ENCODE measurements around the gene BAG3.
"Not testable (repeated sequence)": the region's sequence is repeated elsewhere in the genome, so short reads cannot be mapped to it uniquely, and the experiment has no call there.

The BAG3 gene

GRCh38 chr10:119640875-119641526, 10.2 kb upstream of the BAG3 start:
- DNase-seq, result no peak

GRCh38 chr10:119642556-119643111, 8.5 kb upstream of the BAG3 start:
- no peak for DNase-seq

DNA sequence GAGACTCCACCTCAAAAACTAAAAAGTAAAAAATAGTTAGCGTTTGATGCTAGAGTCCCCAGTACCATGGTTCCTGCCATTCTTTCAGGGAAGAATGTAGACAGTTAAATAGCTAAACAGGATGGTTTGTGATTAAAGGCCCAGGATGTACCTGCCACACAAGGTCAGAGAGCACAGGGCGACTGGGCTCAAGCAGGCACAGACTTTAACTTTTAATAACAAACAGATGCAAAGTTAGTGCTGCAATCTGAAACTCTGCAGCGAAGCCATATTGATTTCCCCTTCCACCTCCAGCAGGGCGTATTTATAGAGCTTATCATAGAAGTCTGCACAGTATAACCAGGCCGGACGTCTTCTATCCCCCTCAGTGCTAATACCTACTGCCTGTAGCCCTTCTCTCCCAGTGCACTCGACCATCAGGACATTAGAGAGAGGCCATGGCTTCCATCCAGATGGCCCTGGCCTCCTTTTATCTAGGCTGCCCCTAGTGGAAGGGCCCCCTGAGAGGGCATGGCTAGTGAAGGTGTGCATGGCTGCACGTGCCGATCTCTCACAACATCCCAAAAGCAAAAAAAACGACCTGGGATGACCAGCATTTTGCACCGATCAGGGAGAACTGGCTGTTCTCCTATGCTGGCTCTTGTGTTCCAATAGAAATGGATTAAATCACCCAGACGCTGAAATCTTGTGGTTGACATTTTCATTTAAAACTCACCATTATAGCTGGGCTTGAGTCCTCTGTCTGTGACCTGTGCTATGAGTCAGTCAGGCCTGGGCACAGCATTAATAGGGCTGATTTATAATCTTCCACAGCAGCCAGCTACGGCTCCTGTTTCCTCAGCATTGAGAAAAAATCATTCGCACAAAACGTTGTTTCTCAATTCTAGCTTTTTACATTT, 7.6 kb upstream of the BAG3 start:
- no peak for DNase-seq

GRCh38 chr10:119644205-119644814, 6.9 kb upstream of the BAG3 start:
- DNase-seq, result no peak

GRCh38 chr10:119644994-119645393, 6.2 kb upstream of the BAG3 start:
- no peak for DNase-seq

DNA sequence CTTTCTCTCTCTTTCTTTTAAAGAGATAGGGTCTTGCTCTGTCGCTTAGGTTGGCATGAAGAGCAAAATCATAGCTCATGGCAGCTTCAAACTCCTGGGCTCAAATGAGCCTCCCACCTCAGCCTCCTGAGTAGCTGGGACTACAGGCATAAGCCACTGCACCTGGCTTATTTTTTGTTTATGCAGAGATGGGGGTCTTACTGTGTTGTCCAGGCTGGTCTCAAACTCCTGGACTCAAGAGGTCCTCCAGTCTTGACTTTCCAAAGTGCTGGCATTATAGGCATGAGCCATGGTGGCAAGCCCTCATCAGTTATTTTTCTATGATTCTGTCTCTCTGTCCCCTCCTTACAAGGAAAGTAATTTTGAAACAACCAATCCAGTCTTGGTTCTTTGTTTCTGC, 1.1 kb upstream of the BAG3 start:
- no peak for DNase-seq

DNA sequence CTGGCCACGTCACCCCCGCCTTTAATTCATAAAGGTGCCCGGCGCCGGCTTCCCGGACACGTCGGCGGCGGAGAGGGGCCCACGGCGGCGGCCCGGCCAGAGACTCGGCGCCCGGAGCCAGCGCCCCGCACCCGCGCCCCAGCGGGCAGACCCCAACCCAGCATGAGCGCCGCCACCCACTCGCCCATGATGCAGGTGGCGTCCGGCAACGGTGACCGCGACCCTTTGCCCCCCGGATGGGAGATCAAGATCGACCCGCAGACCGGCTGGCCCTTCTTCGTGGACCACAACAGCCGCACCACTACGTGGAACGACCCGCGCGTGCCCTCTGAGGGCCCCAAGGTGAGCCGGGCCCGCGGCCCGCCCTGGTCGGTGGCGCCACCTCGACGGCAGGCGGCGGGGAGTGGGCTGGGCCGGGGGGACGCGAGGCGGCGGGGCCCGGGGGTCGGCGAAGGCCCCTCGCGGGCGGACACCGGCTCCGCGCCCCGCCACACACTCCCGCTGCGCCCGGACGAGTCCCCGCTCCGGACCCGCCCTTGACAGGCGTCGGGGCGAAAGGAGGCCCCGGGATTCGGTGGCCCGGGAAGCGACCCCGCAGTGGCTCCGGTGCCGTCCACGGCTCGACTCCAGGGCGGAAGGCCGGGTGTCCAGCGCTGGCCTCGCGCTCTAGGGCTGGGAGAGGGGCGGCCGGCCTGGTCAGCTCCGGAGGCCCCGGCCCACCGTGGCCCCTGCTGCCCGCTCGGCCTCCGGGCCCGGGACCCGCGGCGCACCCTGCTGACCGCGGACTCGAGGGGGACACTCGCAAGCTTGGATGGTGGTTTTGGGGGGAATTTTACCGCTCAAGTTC, 557 bp downstream of the BAG3 start:
- DNase-seq, result peak; percentile 72

GRCh38 chr10:119652361-119652730, 1.2 kb downstream of the BAG3 start:
- DNase-seq, result no peak

GRCh38 chr10:119653209-119653608, 2.0 kb downstream of the BAG3 start:
- DNase-seq, result no peak

- DNase-seq, result no peak
Measured at GRCh38 chr10:119653916-119654315, 2.7 kb downstream of the BAG3 start.

DNA sequence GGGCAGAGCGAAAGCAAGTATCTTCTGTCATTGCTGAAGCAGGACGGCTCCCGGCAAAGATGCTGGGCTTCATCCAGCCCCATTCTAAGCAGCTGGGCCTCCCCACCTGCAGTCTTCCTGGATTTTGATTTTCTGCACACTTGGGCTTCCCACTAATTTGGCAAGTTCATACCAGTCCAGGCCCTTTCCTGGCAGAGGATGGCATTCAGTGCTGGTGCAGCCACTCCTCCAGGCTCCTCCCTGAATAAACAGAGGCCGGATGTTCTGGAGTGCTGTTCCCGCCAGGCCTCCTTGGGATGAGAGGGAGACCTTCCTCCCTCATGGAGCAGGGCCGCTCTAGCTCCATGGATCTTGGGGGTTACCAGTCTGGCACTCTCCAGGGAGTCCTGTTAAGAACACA, 3.4 kb downstream of the BAG3 start:
- DNase-seq, result no peak

- peak; percentile 84 for DNase-seq
Measured at GRCh38 chr10:119655566-119656001, 4.4 kb downstream of the BAG3 start.

DNA sequence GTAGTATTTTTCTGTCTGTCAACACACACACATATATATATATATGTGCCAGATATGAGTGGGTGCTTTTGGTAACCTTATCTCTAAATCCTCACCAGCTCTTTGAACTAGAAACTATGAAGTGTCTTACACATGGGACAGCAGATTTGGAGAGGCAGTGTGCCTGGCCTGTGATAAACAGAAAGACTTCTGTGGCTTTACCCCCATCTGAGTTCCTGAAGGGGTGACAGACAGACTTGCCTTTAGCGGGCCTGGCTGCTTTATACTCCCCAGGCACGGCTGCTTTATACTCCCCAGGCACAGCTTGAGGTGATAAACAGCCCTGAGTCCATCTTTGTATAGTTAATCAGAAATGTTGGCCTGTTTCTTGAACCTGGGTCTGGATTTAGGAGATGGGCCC, 5.6 kb downstream of the BAG3 start:
- no peak for DNase-seq

GRCh38 chr10:119657725-119658124, 6.5 kb downstream of the BAG3 start:
- no peak for DNase-seq

- no peak for DNase-seq
Measured at GRCh38 chr10:119658274-119658673, 7.1 kb downstream of the BAG3 start.

DNA sequence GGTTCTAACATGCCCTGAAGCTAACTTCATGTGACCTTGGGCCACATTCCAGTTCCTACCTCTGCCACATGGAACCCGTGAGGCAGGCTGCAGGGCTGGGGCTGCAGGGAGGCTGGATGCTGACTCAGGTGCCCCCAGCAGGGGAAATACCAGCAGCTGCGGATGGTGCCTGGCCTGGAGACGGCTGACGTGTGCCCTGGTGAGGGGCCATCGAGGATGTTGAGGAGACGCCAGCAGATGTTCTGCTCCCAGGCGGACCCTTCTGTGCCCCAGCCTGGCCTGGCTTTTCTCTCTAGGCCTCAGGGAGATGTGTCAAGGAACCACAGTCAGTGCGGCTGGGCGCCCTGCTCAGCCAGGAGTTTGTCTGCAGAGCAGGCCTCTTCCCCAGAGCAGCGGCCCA, 8.8 kb downstream of the BAG3 start:
- no peak for DNase-seq

DNA sequence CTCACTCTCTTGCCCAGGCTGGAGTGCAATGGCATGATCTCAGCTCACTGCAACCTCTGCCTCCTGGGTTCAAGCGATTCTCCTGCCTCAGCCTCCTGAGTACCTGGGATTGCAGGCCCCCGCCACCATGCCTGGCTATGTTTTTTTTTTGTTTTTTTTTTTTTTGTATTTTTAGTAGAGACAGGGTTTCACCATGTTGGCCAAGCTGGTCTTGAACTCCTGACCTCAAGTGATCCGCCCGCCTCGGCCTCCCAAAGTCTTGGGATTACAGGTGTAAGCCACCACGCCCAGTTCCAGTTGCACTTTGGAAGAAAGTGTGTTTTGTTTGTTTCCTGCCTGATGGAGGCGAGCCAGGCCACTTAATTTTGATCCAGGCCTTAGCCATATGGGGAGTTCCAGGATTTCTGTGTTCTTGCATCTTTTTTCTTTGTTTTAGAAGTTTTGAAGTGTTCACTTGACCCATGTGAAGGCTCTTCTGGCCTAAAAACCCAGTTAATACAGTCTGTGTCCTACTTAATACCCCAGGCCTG, 11.0 kb downstream of the BAG3 start:
- DNase-seq, result not testable (repeated sequence)

DNA sequence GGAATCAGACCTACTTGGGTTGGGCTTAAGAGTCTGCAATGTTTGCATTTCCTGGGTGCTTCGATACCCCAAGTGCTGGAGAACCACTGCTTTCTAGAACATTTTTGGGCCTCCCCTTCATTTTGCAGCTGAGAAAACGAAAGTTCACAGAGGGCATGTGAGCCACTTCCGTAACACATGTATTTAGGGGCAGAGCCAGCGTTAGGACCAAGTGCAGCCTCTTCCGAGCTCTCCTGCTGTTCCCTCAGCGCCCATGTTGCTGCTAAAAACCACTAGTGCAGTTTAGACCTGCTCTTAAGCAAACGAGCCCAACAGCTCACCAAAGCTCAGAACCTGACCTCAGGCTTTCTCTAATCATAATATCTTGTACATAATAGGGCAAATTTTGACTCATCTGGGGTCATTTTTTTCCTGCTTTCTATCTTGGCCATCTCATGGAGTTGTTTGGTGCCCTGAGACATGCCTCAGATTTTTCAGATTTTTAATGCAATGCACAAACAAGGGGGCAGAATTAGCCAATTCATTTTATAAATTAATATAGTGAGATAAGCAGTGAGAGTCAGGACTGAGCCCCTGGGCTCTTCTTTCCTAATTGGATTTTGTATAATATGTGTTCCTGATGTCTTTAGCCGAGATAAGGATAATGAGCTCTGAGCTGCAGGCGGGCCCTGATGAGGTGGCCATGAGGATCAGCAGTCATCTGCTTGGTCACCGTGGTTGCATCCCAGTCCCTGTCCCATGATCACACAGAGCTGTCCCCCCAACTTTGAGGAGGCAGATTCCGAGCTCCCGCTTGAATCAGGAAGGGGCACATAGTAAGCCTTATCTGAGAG, 12.9 kb downstream of the BAG3 start:
- peak; percentile 72 for DNase-seq

DNA sequence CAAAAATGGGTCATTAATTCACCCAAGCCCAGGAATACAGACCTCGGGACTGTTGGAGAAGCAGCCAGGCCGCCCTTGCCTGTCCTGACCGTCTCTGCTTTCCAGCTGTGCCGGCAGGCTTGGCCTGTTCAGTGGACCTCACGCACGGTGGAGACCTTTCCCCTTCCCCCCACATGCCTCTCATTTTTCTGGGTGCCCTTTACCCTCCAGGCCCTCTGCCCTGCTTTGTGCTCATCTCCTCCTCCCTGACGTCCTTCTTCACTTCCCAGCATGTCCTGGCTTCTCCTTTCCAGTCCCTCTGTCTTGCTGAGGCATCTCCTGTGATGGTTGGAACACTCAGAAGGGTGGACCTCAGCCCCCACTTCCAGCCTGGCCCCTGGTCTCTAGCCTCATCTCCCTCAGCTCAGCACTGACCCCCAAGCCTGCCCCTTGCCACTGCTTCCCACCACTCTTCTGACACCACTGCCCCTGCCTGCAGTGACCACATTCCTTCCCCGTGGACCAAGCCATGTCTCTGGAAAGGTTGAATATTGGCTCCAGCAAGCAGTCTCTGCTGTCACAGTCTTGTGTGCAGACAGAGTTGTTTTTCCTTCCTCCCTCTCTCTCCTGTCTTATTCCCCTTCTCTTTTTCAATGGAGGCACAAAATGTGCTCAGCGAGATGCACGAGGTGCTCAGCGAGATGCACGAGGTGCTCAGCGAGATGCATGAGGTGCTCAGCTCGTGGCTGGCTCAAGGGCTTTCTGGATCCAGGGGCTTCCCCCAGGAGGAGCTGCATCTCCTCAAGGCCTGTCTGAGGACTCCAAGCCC, 14.9 kb downstream of the BAG3 start:
- no peak for DNase-seq

DNA sequence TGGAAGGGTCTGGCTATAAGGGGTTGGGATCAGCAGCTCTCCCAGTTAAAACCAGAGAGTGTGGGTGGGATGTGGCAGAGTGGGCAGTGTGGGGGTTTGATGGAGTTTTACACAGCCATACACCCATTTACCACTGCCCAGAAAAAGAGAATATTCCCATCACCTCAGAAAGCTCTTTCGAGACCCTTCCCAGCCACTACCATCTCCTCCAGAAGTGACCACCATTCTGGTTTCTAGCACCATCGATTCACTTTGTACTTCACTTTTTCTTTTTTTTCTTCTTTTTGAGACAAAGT, 15.5 kb downstream of the BAG3 start:
- DNase-seq, result no peak

Measured in activated effector memory CD4-positive, alpha-beta T cell treated with anti-CD3 and anti-CD28 coated beads, Interleukin-2, amount 50 U/mL, for 16 hours (primary cell).